G401 (cell line): ENCODE measurements around the gene CCL1. TPM values are rescaled to one million over a fixed set of nuclear protein-coding genes. Genes with fewer than 3 reads are reported as not detected.

Experiments
- DNase-seq: peaks from one replicate; pipeline ENCODE4 v3.0.0-alpha.2; 2015; ENCODE audit warnings: low spot score
- in situ Hi-C: cut with HindIII; loops from 2 replicates; pipeline ENCODE4 v1.10.0; 2016; ENCODE audit warnings: low sequenced_read_pairs, mixed read lengths
- total RNA-seq: library from RNA; depleted of rRNA; stranded (reverse); fragments of >200 nt; shearing (Covaris generic); gene quantifications from 2 replicates; pipeline ENCODE4 v1.2.3, GENCODE V29; 2014

Gene CCL1
- total RNA-seq, 1 experiment from 2014 or later, result not detected

DNA sequence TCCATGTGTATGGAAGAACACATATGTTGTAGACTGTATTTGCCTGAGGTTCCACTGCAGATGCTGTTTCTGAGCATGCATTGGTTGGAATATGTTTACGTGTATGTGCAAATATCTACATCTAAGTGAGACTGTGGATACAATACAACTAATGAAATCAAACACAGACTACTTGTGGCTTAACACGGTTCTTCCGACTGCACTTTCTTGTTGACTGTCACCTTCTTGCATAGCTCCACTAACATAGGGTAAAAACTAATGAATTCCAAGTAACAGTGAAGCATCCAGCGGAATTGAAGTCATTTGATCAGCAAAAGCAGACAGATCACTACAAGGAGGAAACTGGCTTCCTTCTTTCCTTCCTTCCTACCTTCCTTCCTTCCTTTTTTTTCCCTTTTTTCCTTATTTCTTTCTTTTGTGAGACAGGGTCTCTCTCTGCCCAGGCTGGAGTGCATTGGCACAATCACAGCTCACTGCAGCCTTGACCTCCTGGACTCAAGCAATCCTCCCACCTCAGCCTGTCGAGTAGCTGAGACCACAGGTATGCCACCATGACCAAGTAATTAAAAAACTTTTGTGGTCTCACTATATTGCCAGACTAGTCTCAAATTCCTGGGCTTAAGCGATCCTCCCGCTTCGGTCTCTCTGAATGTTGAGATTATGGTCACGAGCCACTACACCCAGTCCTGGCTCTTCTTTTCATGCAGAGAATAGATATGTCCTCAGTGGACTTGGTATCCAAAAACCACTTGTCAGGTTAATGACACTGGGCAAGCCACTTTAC lies 22.0 kb upstream of the CCL1 start:
- DNase-seq, result no peak

DNA sequence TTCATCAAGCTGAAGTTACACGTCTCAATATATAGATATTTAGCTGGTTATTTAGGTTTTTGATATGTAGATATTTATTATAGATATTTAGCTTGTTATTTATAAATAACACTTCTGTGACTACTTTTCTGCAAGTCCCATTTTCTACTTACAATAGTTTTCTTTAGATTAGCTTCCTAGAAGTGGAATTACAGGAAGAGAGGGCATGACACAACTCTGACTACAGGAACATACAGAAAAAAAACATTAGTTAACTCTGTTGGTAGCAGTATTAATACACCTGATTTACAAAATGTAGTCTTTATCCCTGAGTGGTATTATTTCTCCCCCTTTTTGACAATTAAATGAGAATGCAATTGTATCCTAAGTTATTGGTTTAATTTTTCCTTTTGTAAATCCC lies 21.2 kb upstream of the CCL1 start:
- no peak for DNase-seq
- in situ Hi-C loops, result no loop called here

More for the DNA sequence above, 22.0 kb upstream of the CCL1 start:
- in situ Hi-C loops, result no loop called here

DNA sequence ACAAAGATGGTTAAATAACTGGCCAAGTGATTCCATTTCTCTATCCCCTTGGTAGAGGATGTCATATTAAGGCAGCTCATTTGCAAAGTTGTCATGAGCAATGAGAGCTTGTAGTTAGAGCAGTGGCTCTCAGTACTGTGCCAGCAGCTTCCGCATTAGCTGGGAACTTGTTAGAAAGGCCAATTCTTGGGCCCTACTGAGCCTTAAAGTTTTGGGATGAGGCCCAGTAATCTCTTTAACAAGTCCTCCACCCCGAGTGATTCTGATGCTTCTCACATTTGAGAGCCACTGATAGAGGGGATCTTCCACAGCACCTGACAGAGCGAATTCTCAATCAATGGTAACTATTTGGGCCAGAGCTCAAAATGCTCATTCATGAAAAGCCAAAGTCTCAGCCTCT lies 20.2 kb upstream of the CCL1 start:
- DNase-seq, result no peak
- in situ Hi-C loops, result no loop called here

DNA sequence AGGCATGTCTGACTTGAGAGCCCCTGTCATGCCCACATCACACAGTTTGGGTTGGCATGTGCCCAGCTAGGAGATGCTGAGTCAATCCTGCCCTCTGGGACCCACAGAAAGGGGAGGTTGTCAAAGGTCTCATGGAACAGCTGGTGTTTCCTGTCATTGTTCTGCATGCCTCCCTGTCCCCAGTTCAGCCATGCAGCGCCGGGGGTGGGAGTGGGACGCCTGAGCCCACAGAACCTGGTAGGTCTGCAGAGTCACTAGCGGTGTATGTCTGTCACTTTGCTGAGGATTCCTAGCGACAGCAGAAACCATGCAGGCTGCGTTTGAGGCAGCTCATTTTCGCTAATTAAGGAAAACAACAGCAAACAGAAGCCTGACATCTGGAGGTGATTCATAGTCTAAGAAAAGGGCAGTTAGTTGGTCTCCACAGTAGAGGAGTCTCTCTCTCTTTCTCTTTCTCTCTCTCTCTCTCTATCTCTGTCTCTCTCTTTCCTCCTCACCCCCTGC lies 19.6 kb upstream of the CCL1 start:
- in situ Hi-C loops, result no loop called here
- DNase-seq, result no peak

DNA sequence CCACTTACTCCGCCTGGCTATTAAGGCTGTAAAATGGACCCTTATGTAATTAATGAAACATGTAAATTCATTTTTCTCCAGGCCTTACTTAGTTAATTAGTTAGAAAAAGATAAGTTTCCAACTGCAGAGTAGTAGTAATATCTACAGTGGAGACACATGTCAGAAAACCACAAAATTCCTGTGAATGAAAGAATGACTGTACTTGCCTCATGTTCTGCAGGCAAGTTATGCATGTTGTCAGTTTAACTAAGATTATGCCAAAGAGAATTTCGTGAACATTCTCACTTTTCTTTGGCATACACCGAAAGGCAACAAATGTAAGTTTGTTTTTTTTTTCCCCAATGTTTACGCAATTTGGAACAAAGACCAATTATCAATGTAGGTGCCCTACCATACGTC lies 16.8 kb upstream of the CCL1 start:
- in situ Hi-C loops, result no loop called here
- no peak for DNase-seq

DNA sequence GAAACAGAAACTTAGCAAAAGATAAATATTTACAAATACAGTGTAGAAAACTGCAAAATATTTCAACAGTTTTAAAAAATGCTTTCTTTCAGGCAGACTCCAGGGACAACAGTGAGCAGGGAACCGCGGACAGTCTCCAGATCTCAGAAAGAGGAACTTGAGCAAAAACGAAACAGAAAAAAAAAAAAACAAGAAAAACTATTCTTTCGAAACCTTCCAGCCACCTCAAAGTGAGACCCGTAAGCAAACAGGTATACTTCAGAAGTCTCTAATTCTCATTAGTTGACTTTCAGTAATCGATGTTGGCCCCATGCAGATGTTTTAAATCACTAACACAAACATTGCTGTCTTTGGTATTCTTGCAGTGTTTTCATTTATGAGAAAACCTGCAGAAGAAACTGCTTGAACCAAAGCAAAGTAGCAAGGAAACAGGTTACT lies 15.7 kb upstream of the CCL1 start:
- in situ Hi-C loops, result no loop called here
- no peak for DNase-seq

DNA sequence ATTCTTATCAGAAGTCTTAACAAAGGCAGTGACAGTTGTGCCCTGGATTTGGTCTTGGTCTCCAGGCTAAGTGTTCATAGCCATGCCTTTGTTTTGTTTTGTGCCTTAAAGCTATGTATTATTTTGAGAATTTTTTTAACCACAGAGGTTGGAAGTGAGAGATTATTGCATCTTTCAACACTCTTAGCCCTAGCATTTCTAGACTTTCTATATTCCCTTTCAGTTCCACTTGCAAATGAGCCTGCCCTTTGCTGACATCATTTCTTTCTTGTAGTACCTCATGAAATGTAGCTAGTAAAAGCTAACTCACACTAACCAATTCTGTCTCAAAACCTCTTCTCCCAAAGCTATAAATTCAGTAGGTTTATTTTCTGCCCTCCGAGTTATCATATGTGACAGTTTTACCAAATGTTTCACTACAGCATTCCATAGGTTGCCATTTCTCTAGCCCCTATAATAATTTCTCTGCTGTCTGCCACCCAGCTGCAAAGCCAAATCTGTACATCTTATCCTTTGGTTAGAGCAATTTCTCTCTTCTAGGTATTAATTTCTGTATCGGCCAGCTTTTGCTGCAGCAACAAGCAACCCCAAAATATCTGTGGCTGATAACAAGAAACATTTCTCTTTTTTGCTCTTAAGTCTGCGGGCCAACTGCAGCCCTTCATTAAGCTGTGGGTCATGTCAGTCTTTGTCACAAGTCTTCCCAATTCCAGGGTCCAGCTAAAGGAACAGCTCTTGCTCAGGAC lies 14.2 kb upstream of the CCL1 start:
- in situ Hi-C loops, result no loop called here
- no peak for DNase-seq

DNA sequence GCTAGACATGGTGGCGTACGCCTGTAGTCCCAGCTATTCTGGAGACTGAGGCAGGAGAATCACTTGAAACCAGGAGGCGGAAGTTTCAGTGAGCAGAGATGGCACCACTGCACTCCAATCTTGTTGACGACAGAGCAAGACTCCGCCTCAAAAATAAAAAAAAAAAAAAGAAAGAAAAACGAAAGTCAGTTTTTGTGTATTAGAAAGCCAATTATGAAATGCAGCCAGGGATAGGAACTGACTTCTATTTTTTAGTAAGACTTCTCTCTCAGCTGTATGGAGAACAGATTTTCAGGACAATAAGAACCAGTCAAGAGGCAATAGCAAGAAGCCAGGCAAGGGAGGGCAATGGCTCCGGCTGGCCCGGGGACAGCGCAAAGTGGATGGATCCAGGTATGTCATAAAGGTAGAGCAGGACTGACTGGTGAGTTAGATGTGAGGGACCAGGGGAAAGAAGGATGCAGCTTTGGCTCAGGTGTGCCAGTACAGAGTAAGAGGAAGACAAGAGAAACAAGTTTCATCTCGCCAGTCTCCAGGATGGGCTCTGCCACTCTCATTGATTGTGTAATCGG lies 12.5 kb upstream of the CCL1 start:
- no peak for DNase-seq
- in situ Hi-C loops, result no loop called here

DNA sequence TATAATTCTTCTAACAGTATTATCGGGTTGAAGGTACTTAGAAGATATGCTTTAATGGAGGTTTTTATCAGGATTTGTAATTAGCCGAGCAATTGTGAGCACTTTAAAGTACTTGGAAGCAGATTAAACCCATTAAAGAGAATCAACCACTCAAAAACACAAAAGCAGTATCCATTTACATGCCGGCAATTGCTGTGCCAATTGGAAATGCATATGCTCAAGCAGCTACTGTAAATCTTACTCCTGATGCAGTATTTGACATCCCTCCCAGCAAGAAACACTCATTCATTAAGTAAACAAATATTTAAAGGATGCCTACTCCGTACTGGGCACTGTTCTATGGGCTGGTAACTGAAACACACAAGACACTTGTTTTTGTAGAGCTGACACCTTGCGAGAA lies 11.4 kb upstream of the CCL1 start:
- no peak for DNase-seq
- in situ Hi-C loops, result no loop called here

DNA sequence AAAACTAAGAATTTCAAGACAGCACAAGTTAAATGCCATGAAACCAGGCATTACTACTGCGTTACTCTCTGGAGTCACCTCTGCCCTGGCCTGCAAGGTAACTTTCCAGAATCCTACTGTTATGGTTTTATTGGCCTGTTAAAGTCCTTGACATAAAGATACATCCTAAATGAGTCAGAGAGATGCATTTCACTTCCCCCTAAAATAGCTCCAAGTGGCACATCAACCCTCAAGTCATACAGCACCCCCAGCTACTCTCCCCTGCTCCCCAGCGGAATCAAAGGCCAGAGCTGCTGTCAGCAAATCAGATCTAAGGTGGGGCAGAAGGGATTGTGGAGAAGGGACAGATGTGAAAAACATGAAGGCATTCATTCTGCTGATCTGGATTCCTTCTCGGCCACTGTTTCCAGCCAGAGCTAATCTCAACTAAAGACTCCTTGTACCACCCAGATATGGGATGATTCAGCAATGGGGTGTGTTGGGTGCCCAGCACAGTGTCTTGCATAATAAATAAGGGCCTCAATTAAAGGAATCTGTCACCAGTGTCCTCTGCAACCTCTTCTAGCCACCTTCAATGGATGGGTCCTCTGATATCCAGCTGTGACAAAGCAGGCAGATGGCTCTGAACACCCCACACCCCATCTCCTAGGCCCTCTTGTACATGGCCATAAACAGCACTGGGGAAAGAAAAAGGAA lies 8.5 kb upstream of the CCL1 start:
- in situ Hi-C loops, result no loop called here
- DNase-seq, result no peak

DNA sequence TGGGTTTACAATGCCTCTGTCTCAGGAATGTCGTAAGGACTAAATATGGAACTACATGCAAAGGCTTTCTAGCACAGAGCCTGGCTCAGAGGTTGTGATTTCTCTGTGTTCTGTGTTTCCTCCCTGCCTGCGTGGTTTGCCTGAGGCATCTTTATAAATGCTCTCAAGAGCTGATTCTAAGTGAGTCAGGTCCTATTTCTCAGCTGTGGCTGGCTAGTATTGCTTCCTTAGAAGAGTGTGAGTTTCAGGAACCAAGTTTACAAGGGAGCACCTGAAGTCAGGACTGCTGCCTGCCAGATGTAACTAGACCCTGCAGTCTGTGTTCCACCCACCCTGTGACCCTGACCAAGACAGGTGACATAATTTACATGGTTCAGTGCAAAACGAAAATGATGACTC lies 8.0 kb upstream of the CCL1 start:
- in situ Hi-C loops, result no loop called here
- no peak for DNase-seq

DNA sequence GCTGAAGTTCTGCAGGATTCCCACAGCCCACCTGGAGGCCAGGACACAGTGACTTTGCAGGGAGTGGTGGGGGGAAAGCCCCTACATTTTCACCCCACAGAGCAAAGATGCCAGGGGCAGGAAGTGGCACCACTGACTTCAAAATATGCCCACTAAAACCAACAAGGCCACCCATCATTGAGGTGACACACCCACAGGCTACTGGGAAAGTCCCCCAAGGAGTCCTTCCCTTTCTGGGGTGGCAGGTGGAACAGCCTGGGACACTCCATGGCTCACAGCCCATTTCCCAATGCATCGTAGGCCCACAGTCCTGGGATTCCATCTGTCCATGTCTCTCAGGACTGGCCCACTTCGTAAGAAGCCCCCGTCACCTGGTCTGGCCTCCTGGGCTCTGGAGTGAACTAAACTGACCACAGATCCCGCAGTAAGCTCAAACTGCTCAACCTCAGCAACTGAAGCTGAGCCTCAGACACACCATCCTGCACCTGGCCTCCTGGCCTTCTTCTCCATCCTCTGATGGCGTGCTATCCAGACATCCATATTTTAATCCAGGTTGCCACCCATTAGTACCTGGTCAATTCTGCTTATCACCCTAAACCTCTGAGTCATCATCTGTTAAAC lies 7.5 kb upstream of the CCL1 start:
- no peak for DNase-seq
- in situ Hi-C loops, result no loop called here

DNA sequence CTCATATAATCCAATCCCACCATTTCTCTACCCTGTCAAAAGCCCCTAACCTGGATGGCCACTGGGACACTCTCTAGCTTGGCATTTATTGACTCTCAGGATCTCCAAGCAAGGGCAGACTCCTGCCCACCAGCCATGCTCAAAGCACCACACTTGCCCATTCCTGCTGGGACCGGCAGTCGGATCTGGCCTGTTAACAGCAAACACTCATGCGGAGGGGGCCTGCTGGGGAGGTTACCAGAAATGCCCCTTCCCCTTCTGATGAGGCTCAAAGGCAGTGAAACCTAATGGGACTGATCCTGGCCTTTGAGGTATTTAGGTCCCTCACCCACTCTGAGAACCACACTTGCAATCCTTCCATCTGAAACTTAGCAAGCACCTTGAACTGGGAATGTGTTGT lies 6.5 kb upstream of the CCL1 start:
- in situ Hi-C loops, result no loop called here
- DNase-seq, result no peak

DNA sequence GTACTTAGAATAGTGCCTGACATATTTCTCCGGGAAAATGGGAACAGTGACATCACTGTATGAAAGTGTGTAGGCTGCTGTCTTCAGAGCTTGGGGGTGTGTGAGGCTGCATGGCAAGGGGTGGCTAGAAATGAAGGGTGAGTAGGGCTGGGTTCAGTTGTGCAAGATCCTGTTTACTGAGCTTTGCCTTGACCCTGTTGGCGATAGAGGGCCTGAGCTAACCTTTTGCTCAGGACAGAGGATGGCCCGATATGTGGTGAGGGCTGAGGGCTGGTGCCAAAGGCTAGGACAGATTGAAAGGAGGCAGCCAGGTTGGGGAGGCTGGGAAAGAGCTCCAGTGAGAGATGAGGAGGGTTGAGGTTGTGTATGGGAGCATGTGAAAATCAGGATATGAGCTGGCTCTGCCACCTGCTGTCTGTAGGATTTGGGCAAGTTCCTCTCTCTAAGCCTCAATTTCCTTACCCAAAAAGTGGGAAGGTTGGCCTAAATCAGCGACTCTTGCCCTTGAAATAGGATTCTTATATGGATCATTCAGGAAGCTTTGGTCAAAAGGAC lies 6.0 kb upstream of the CCL1 start:
- in situ Hi-C loops, result no loop called here
- DNase-seq, result no peak

DNA sequence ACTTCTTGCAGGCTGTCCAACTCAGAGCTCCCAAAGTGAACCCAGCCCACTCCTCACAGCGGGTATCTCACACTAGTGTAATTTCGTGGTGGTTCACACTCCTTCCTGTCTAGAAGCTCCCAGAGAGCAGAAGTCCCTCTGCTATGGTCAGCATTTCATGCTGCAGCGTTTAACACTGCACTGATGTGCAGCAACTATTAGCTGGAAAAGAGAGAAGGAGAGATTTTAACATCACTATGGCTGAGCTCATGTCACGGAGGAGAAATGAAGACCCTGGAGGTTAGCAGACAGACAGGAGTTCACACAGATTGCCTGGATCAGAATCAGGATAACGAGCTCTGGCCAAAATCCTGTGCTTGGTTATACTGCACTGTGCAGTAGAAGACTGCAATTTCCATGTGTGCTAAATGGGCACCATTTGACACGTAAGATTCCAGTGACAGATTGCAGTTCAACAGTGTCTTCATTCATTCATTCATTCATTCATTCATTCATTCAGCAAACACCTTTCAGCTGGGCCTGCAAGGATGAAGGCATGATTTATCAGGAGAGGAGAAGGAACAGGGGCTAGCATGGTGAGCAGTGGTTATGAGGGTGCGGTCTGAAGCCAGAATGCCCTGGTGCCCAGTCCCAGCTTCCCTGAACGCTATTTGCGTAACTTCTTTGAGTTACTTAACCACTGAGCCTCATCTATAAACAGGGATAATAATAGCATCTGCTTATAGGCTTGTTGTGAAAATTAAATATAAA lies 5.3 kb upstream of the CCL1 start:
- in situ Hi-C loops, result no loop called here
- DNase-seq, result no peak

DNA sequence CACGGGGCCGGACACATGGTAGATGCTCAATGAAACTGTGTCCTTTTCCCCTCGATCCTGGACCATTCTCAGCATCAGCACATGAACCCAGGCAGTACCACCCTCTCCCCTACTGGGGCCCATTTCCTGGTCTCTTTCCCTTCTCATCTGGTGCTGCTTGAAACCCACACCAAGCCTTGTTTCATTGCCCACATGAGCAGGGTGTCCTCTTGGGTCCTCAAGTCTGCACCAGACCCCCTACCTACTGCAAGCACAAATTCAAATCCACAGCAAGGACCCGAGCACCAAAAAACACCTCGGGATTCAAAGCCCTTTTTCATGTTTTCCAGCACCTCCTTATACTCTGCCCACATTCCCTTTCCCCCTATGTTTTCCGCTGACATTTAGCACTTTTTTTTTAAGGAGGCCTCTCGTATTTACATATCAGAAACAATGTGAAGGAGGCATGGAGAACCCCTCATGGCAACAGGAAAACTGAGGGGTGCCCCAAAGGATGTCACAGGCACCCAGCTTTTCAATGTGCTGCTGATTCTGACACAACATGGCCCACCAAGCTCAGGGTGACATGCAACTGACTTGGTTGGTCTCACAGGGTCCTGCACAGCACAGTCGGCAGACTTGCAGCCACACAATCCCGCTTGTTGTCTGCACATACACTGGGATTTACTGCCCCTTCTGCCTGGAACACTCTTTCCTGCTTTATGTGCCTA lies 4.6 kb upstream of the CCL1 start:
- DNase-seq, result no peak

DNA sequence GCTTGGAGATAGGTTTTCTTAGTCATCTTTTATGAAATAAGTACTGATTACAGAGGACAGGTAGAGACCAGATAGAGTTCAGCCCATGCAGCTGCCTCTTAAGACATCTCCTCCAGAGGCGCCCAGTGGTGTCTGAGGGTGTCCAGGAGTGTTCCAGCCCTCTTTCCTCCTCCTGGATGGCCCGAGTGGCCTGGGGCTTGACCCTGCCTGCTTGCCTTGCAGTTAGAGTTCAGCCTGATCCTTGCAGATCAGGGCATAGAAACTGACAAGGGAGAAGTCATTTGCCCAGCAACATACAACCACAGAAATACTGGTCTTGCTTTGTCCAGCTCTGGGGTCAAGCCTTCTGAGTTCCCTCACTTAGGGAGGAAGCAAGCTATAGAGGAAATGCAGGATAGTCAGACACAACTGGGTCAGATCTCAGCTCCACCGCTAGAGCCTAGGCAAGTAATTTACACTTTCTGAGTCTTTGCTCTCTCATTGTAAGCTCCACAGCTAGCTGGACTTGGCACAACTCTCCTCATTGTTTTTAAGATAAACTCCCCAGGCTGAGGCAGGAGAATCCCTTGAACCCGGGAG lies 3.6 kb upstream of the CCL1 start:
- DNase-seq, result no peak
- in situ Hi-C loops, result no loop called here

More for the DNA sequence above, 4.6 kb upstream of the CCL1 start:
- in situ Hi-C loops, result no loop called here
